Kidney glomerular epithelial cell (primary cell): ENCODE measurements around the gene DHRS3.
"Not testable (repeated sequence)": the region's sequence is repeated elsewhere in the genome, so short reads cannot be mapped to it uniquely, and the experiment has no call there.

Source experiments
- DNase-seq: peaks from one replicate; lab custom pipeline; 2025; lab: John Stamatoyannopoulos, UW

The DHRS3 gene

DNA sequence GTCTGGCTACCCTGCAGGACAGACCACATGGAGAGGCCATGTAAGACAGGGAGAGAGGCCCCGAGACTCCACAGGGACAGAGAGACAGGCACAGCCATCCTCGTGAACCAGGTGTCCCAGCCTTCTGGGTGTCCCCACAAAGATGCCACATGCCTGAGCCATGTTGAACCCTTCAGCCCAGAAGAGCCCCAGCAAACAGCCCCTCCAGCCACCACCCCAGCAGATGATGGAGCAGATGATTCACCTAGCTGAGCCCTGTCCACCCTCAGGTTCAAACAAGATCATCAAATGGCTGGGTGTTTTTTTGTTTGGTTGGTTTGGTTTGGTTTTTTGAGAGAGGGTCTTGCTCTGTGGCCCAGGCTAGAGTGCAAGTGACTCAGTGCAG is 78.7 kb downstream of the DHRS3 start:
- DNase-seq = no peak

DNA sequence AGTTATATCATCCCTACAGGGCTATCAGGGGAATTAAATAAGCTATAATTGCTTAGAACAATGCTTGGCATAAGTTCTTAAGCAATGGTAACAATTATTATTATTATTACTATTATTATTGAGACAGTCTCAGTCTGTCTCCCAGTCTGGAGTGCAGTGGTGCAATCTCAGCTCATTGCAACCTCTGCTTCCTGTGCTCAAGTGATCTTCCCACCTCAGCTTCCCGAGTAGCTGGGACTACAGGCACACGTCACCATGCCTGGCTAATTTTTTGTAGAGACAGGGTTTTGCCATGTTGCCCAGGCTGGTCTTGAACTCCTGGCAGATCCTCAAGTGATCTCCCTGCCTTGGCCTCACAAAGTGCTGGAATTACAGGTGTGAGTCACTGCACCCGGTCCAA is 79.5 kb downstream of the DHRS3 start:
- DNase-seq = not testable (repeated sequence)

DNA sequence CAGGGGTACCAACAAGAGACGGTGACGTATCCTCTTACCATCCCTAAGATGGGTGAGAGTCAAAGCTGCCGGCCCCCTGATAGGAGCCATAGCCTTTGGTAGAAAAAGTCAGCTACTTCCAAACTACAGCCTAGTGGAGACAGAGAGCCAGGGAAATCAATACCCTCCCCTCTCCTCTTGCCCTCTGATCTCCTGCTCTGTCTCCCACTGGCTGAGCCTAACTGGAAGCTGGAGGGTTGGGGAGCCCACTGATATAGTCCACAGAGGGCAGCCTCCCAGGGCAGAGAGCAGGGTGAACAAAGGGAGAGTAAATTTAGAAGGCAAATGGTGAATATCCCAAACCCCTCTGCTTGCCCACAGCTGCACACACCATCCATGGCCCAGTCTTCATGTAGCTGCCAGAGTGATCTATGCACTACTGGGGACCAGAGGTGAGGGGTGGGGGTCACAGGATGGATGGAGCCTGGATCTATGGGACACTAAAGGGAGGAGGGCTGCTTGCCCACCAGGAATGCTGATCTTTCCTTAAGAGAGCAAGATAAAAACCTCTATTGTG is 80.0 kb downstream of the DHRS3 start:
- DNase-seq = no peak

DNA sequence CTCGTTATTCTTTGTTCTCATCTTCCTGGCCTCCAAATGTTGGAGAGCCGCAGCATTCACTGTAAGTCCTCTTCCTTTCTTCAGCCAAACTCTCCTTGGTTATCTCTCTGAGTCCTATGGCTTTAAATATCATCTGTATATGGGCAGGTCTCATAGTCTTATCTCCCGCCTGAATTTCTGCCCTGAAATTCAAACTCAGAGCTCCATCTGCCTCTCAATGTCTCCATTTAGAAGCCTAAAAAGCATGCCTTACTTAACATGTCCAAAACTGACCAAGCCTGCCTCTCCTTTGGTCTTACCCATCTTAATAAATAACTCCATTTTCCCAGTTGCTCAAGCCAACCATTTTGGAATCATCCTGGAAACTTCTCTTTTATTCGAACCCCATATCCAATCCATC is 80.7 kb downstream of the DHRS3 start:
- no peak for DNase-seq

DNA sequence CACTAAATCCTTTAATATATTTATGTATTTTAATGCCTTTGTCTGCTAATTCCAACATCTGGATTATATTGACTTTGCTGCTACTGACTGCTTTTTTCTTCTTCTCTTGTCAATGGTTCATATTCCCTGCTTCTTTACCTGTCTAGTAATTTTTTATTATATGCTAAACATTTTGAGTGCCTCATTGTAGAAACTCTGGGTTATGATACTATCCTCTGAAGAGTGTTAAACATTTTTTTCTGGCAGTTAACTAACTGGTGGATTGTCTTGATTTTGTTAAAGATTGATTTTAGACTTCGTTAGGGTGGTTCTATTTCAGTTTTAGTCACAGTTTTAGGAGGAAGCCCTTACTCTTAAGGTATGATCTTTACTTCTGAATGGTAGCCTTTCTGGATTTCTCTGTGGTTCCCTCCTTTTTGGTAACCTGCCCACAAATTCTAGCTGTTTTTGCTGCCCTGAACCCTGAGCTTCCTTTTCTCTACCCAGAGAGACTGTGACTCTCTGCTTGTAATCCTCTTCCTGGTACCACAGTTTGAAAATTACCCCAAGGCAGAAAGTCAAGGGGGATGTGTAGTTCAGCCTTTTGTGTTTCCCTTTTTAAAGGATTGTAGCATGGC is 81.9 kb downstream of the DHRS3 start:
- DNase-seq = no peak

DNA sequence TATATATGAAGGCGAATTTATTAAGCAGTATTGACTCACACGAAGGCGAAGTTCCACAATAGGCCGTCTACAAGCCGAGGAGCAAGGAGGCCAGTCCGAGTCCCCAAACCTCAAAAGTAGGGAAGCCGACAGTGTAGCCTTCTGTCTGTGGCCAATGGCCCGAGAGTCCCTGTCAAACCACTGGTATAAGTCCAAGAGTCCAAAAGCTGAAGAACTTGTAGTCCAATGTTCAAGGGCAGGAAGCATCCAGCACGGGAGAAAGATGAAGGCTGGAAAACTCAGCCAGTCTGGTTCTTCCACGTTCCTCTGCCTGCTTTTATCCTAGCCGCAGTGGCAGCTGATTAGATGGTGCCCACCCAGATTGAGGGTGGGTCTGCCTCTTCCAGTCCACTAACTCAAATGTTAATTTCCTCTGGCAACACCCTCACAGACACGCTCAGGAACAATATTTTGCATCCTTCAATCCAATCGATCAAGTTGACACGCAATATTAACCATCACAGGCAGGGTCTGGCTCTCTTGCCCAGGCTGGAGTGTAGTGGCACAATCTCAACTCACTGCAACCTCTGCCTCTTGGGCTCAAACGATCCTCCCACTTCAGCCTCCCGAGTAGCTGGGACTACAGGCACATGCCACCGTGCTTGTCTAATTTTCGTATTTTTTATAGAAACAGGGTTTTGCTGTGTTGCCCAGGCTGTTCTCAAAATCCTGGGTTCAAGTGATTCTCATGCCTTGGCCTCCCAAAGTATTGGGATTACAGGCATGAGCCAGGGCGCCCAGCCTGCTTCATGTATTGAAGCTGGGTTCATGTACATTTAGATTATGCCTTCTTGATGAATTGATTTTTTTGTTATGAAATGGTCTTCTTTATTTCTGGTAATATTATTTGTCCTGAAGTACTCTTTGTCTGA is 85.3 kb downstream of the DHRS3 start:
- DNase-seq = no peak

DNA sequence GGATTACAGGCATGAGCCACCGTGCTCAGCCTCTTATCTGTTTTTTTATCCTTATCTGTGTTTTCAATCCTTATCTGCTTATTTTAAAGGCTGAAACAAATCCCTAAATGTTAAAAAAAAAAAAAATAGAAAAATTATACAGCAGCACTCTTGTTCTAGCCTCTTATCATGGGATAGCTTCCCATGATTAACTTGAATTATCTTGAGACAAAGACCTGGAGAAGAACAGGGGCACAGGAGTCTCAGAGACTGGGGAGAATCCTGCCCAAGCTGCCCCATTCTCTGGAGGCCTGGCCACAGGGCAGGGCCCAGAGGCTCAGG is 86.9 kb downstream of the DHRS3 start:
- DNase-seq = no peak

DNA sequence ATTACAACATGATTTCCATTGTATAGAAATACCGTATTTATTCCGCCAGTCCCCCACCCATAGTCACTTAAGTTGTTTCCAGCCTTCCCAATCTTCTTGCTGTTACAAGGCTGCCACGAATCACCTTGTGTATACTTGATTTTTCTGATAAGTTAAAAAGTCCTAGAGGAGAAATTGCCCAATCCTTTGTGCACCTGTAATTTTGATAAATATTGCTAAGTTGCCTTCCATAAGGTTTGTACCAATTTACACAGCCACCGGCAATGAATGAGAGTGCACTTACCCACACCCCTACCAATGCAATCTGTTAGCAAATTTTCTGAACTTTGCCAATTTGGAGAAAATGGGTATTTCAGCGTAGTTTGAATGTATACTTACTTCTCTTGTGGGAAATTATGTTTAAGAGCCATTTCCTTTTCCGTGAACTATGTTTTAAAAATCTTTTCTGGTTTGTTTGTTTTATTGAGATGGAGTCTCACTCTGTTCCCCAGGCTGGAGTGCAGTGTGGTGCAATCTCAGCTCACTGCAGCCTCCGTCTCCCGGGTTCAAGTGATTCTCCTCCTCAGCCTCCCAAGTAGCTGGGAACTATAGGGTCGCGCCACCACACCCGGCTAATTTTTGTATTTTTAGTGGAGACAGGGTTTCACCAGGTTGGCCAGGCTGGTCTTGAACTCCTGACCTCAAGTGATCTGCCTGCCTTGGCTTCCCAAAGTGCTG is 87.4 kb downstream of the DHRS3 start:
- DNase-seq = no peak

DNA sequence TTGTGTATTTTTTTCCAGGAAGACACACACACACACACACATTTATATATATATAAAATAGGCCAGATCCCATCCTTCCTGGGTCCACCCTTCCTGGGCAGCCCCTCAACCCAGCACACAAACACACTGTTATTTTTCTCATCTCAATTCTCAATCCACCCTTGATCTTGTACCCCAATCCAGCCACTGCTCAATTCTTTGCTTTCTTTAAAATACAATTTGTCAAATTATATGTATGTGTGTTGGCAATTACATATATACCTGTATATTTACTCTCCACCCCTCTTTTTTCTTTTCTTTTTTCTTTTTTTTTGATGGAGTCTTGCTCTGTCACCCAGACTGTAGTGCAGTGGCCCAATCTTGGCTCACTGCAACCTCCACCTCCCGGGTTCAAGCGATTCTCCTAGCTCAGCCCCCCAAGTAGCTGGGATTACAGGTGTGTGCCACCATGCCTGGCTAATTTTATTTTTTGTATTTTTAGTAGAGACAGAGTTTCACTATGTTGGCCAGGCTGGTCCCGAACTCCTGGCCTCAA is 88.3 kb downstream of the DHRS3 start:
- DNase-seq = no peak

DNA sequence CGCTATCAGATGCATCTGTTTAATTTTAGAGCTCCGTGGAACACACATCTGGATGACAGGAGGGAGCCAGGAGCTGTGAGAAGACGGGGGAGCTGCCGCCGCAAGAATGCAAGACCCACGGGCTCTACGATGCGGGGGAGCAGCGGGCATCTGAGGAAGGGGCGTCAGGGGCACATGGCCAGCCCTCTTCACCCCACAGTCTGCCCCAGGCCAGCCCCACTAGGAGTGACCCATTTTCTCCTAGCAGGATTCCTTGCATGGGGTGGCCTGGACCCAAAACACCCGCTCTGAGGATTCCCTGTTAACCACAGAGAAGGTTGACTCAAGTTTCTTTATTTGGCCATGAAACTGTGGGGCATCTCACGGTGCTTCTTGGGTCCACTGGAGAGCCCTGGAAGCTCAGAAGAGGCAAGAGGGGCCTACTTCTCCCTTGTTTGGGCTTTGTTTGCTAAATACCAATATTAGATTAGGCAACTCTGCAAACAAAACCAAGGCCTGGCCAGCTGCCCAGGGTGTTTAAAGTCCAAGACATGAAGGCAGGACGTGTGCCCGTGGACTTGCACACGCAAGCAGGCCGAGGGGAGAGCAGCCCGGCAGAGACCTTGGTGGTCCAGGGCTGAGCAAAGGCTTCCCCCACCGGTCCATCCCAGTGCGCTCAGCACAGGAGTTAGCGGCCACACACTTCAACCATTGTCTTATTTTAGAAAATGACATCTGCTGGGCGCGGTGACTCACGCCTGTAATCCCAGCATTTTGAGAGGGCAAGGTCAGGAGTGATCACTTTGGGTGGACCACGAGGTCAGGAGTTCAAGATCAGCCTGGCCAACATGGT is 89.8 kb downstream of the DHRS3 start:
- no peak for DNase-seq

DNA sequence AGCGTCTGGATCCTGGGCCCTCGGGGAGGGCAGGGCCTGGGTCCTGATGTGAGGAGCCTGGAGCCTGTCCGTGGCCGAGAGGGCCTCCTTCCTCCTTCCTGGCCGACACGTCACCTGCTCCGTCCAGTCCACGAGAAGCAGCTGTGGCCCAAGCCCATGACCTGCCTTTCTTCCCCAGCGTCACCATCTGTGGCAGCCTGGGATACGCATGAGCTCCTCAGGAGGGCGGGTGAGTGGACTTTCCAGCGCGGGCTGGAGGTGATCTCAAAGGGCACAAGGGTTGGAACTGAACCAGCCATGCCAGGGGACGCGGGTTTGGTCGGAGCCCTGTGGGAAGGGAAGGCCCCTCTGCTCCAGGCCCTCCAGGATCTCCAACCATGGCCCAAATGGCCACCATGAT is 90.4 kb downstream of the DHRS3 start:
- no peak for DNase-seq

DNA sequence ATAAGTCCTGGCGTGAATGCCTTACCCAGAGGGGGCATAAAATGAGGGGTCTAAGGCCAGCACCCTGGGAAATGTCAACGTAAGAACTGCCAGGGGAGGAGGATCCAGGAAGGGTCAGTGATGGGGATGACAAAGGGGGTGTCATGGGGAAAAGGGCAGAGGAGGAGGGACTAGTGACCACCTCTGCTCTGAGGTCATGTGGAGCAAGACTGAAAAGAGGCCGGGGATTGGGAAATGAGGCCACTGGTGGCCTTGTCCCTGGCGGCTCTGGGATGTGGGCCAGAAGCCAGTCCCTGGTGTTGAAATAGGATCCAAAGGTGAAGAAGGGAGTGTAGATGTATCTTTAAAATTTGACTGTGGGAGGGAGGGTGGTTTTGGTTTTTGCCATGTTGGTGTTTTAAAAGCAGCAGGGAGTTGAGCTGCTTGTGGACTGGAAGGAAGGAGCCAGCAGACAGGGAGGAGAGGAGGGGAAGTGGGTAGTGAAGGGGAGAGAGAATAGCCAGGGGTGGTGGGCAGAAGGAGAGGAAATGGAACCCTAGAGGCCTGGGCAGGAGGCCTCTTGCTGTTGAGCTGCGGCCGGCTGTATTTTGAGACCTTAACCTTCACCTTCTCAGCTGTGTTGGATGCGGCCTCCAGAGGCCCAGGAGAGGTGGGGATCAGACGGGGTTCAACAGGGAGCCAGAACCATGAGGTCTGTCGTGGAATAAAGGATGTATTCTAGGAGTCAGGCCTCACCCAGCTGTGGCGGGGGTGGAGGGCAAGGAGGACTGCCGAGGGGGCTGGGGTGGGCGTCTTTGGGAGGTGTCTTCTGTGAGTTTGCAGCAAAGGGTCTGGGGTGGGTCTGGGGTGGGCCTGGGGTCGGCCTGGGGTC is 92.5 kb downstream of the DHRS3 start:
- DNase-seq = no peak

DNA sequence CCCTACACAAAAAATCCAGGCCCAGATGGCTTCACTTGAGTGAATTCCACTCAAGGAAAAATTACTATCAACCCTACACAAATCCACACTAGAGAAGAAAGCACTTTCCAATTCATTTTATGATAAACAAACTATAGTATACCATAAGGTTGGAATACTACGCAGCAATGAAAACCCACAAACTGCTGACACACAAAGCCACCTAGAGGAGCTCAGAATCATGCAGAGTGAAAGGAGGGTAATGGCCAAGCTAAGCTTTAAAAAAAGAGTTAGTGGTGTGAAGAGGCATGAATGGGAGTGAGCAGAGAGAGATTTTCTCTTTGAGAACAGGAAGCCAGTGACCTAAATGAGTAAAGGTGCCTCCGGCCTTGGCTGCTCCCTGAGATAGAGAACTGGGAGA is 93.7 kb downstream of the DHRS3 start:
- DNase-seq = no peak

DNA sequence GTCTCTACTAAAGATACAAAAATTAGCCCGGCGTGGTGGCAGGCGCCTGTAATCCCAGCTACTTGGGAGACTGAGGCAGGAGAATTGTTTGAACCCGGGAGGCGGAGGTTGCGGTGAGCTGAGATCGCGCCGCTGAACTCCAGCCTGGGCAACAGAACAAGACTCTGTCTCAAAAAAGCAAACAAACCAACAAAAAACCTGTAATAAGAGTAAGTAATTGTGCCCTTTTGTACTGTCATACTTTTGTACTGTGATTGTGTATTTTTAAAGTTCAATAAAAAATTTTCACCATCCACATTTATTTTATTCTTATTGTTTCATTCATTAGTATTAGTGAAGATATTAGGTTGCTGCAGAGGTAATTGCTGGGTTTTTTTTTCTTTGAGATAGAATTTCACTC is 95.2 kb downstream of the DHRS3 start:
- not testable (repeated sequence) for DNase-seq

DNA sequence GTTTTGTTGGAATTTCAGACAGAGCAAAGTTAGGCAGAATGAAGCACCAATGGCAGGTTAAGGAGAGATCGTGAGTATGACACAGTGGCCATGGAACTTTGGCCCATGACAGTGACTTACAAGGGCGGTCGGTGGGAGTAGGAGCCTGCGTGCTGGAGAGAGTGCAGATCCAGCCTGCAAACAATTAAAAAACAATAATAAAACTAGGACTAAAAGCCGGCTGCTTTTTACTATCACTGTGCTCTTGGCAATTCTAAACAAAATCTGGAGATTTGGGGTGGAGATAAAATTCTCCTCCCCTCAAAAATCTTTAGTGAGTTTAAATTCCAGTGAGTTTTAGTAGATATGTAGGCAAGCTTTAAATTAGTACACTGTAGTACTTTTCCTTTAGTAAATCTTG is 96.9 kb downstream of the DHRS3 start:
- no peak for DNase-seq

DNA sequence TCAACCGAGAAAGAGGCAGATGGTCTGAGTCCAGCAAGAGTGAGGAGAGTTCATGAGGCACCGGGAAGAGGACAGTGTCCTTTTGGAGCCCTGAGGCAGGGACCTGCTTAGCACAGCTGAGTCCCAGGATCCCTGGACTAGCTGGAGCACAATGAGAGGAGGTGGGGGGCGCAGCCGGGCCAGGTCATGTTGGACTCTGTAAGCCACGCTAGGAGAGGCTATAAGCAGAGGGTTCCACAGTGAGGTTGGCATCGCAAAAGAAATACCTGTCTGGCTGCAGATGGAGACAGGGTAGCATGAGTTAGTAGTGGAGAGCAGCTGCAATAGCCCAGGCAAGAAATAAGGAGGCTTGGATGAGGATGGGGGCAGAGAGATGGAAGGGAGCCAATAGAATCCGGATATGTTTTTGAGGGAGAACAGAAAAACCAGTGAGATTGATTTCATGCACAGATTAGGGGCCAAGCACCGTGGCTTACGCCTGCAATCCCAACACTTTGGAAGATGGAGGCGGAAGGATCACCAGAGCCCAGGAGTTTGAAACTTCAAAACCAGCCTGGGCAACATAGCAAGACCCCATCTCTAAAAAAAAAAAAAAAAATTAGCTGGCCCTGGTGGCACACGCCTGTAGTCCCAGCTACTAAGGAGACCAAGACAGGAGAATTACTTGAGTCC is 98.2 kb downstream of the DHRS3 start:
- DNase-seq = no peak

DNA sequence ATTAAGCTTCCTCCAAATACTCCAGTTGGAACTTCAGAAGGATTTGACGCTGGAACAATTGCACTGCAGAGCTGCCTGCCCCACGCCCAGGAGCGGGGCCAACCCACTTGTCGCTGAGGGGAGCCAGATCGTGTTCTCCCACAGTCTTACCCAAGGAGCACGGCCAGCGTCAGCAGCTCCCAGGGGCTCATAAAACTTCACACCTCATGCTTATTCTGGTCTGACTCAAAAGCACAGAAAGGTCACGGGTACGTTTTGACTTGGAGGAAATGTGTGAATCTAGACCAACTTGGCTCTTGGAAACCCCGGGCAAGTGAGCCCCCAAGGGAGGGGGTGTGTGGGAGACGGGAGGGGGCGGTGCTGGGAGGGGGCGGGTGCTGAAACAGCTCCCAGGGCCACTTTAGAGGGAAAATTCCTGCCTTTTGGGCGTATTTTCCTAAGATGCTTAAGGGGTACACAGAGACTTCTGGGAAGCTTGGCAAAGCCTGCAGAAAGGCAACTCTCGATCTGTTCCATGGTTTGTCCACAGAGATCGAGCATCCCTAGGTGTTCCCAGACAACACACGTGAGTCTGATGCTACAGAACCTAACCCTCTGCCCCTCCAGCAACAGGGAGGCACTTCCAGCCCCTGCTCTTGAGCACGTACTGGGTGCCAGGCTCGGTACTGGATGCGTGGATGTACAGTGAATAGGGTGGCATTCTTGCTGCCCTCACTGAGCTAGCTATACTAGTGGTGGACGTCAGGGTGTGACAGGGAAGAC is 98.9 kb downstream of the DHRS3 start:
- DNase-seq = no peak
